HepG2 (cell line): Measurements from ENCODE around the gene STUB1. TPM values are rescaled to one million over a fixed set of nuclear protein-coding genes. Genes with fewer than 3 reads are reported as not detected.

Experiments
- ATF3 ChIP-seq: sonication (generic); formaldehyde crosslinking; IDR thresholded peaks from 2 replicates; pipeline ENCODE4 v1.4.0; 2020; ENCODE audit warnings: missing genetic modification reagents
- ATF7-NPFF ChIP-seq: sonication (generic); formaldehyde crosslinking; IDR thresholded peaks from 2 replicates; pipeline ENCODE4 v1.8.1; 2023; ENCODE audit warnings: mild to moderate bottlenecking, low read depth, missing genetic modification reagents, moderate library complexity
- ATM ChIP-seq: fragments of 450-650 bp; IDR thresholded peaks from 2 replicates; pipeline ENCODE4 v1.7.1; 2017; ENCODE audit warnings: mild to moderate bottlenecking, borderline replicate concordance
- GFI1 ChIP-seq: sonication (generic); formaldehyde crosslinking; IDR thresholded peaks from 2 replicates; pipeline ENCODE4 v1.5.0; 2020; ENCODE audit warnings: missing genetic modification reagents, mild to moderate bottlenecking, borderline replicate concordance
- HBP1 ChIP-seq: IDR thresholded peaks from 2 replicates; pipeline ENCODE4 v1.6.1; 2016; ENCODE audit warnings: low read depth, control low read depth
- HIVEP1 ChIP-seq: sonication (generic); formaldehyde crosslinking; IDR thresholded peaks from 2 replicates; pipeline ENCODE4 v1.4.0; 2020; ENCODE audit warnings: mild to moderate bottlenecking, missing genetic modification reagents
- HNRNPH1 ChIP-seq: fragments of 200-400 bp; formaldehyde crosslinking; optimal IDR thresholded peaks from 2 replicates; pipeline ENCODE3; 2017; ENCODE audit warnings: mild to moderate bottlenecking, low read depth, low read length
- HOXA9 ChIP-seq: sonication (generic); formaldehyde crosslinking; IDR thresholded peaks from 2 replicates; pipeline ENCODE4 v1.8.1; 2022; ENCODE audit warnings: missing genetic modification reagents, mild to moderate bottlenecking, moderate library complexity, borderline replicate concordance
- MAFF ChIP-seq: IDR thresholded peaks from 2 replicates; pipeline ENCODE4 v1.6.1; 2011; ENCODE audit warnings: low read depth, low read length, improper control_type of control experiment
- MED8 ChIP-seq: sonication (generic); formaldehyde crosslinking; IDR thresholded peaks from 2 replicates; pipeline ENCODE4 v1.8.1; 2023; ENCODE audit warnings: mild to moderate bottlenecking, missing genetic modification reagents; ENCODE audit not compliant: insufficient replicate concordance
- MTF2 ChIP-seq: sonication (generic); formaldehyde crosslinking; IDR thresholded peaks from 2 replicates; pipeline ENCODE4 v1.5.0; 2020; ENCODE audit warnings: missing genetic modification reagents, borderline replicate concordance
- MYNN ChIP-seq: sonication (generic); formaldehyde crosslinking; IDR thresholded peaks from 2 replicates; pipeline ENCODE4 v1.4.0; 2020; ENCODE audit warnings: mild to moderate bottlenecking, low read depth, missing genetic modification reagents
- NFIB ChIP-seq: sonication (generic); formaldehyde crosslinking; IDR thresholded peaks from 2 replicates; pipeline ENCODE4 v1.9.0; 2021; ENCODE audit warnings: missing genetic modification reagents, mild to moderate bottlenecking, borderline replicate concordance
- NR2F6 ChIP-seq, 2 experiments: IDR thresholded peaks; 2 replicates each; pipeline ENCODE4 v1.6.1; 2016; ENCODE audit warnings: antibody characterized with exemption in 1 of 2, mild to moderate bottlenecking in 1 of 2
- NR3C1 ChIP-seq: sonication (generic); formaldehyde crosslinking; IDR thresholded peaks from 2 replicates; pipeline ENCODE4 v1.4.0; 2020; ENCODE audit warnings: missing genetic modification reagents
- PITX1 ChIP-seq: sonication (generic); formaldehyde crosslinking; IDR thresholded peaks from 2 replicates; pipeline ENCODE4 v1.5.1; 2020; ENCODE audit warnings: mild to moderate bottlenecking, missing genetic modification reagents
- SOX5 ChIP-seq: IDR thresholded peaks from 2 replicates; pipeline ENCODE4 v1.6.1; 2016; ENCODE audit warnings: borderline replicate concordance
- TSC22D2 ChIP-seq: sonication (generic); formaldehyde crosslinking; IDR thresholded peaks from 2 replicates; pipeline ENCODE4 v1.5.1; 2020; ENCODE audit warnings: missing genetic modification reagents, mild to moderate bottlenecking, borderline replicate concordance
- ZNF101 ChIP-seq: sonication (generic); formaldehyde crosslinking; IDR thresholded peaks from 2 replicates; pipeline ENCODE4 v1.4.0; 2020; ENCODE audit warnings: mild to moderate bottlenecking, low read depth, missing genetic modification reagents, borderline replicate concordance
- ZNF143 ChIP-seq: sonication (generic); formaldehyde crosslinking; IDR thresholded peaks from 2 replicates; pipeline ENCODE4 v1.4.0; 2020; ENCODE audit warnings: missing genetic modification reagents
- ZNF20 ChIP-seq: sonication (generic); formaldehyde crosslinking; IDR thresholded peaks from 2 replicates; pipeline ENCODE4 v1.4.0; 2020; ENCODE audit warnings: mild to moderate bottlenecking, moderate library complexity, missing genetic modification reagents
- ZNF281 ChIP-seq: sonication (generic); formaldehyde crosslinking; IDR thresholded peaks from 2 replicates; pipeline ENCODE4 v1.4.0; 2020; ENCODE audit warnings: missing genetic modification reagents, borderline replicate concordance
- ZNF674 ChIP-seq: sonication (generic); formaldehyde crosslinking; IDR thresholded peaks from 2 replicates; pipeline ENCODE4 v1.5.0; 2020; ENCODE audit warnings: low read depth, mild to moderate bottlenecking, missing genetic modification reagents
- ZNF678 ChIP-seq: sonication (generic); formaldehyde crosslinking; IDR thresholded peaks from 2 replicates; pipeline ENCODE4 v1.4.0; 2020; ENCODE audit warnings: mild to moderate bottlenecking, missing genetic modification reagents
- ZNF788 ChIP-seq: sonication (generic); formaldehyde crosslinking; IDR thresholded peaks from 2 replicates; pipeline ENCODE4 v1.5.0; 2020; ENCODE audit warnings: mild to moderate bottlenecking, missing genetic modification reagents, borderline replicate concordance
- polyA plus RNA-seq, 8 experiments: library from polyadenylated mRNA; depleted of rRNA in 3 of 8; stranded (reverse) in 7 of 8; unstranded in 1 of 8; fragments of >200 nt; fragmentation: Illumina TruSeq in 4 of 8; extraction: Trizol in 4 of 8; gene quantifications; 2 replicates each; pipeline versions ENCODE4 v1.2.1 to v1.2.3, GENCODE V29; 2011 to 2016; ENCODE audit warnings: low read depth in 4 of 8, missing spikeins in 1 of 8, mixed read lengths in 1 of 8; ENCODE audit not compliant: insufficient read depth in 1 of 8
- total RNA-seq, 5 experiments: library from RNA; depleted of rRNA; stranded (reverse); fragments of >200 nt; fragmentation: Illumina TruSeq; extraction: Trizol; gene quantifications; 2 replicates each; pipeline ENCODE4 v1.2.3, GENCODE V29; 2016; ENCODE audit warnings: low read depth in 1 of 5

Gene STUB1
- total and polyA plus RNA-seq, 2 of the 13 experiments (the other 11 are each of a cell fraction or from before 2014, with no cell fraction given): 52.9 to 78.2 TPM

GRCh38 chr16:630815-631405 lies 49.3 kb upstream of the STUB1 start, which contains the start of gene WFIKKN1 (continued):
- 0 out of 2 replicates have a peak, but pooled peaks have one; percentile 8 for TF ChIP-seq GFI1 (CRISPR knock-in tag)
- TF ChIP-seq HNRNPH1: no peak
- TF ChIP-seq ATF7-NPFF: peak; percentile 24; the same call in 1 of the 2 replicates
- TF ChIP-seq MYNN (CRISPR knock-in tag): no peak
- TF ChIP-seq ZNF674: no peak
- no peak for TF ChIP-seq HOXA9
- TF ChIP-seq MAFF: no peak
- no peak for TF ChIP-seq ZNF281 (CRISPR knock-in tag)
- TF ChIP-seq ZNF101 (CRISPR knock-in tag): no peak
- TF ChIP-seq ATF3: no peak
- TF ChIP-seq PITX1 (CRISPR knock-in tag): peak; percentile 69
- TF ChIP-seq ATM: no peak
- TF ChIP-seq HBP1 (CRISPR knock-in tag): no peak
- no peak for TF ChIP-seq ZNF143 (CRISPR knock-in tag)
- peak; percentile 50 for TF ChIP-seq NR2F6 (IDR thresholded peaks at IDR 0.05)
- peak; percentile 11 for TF ChIP-seq NR2F6 (CRISPR knock-in tag; IDR thresholded peaks at IDR 0.05)
- no peak for TF ChIP-seq ZNF20
- no peak for TF ChIP-seq SOX5 (CRISPR knock-in tag)
- peak; percentile 48; the same call in 1 of the 2 replicates for TF ChIP-seq MTF2 (CRISPR knock-in tag)
- no peak for TF ChIP-seq NR3C1 (CRISPR knock-in tag)
- no peak for TF ChIP-seq HIVEP1 (CRISPR knock-in tag)
- TF ChIP-seq NFIB (CRISPR knock-in tag): no peak
- no peak for TF ChIP-seq ZNF678 (CRISPR knock-in tag)
- no peak for TF ChIP-seq MED8 (CRISPR knock-in tag)
- TF ChIP-seq ZNF788 (CRISPR knock-in tag): no peak; the same call in 1 of the 2 replicates
- TF ChIP-seq TSC22D2 (CRISPR knock-in tag): no peak
